ENCODE measurements around the gene GALNTL6. TPM values are rescaled to one million over a fixed set of nuclear protein-coding genes. Genes with fewer than 3 reads are reported as not detected.
"Not testable (repeated sequence)": the region's sequence is repeated elsewhere in the genome, so short reads cannot be mapped to it uniquely, and the experiment has no call there.

GALNTL6 gene
- total and polyA plus RNA-seq, 2 donors (not counting 3 experiments of a cell fraction or from before 2014, with no cell fraction given) = not detected

DNA sequence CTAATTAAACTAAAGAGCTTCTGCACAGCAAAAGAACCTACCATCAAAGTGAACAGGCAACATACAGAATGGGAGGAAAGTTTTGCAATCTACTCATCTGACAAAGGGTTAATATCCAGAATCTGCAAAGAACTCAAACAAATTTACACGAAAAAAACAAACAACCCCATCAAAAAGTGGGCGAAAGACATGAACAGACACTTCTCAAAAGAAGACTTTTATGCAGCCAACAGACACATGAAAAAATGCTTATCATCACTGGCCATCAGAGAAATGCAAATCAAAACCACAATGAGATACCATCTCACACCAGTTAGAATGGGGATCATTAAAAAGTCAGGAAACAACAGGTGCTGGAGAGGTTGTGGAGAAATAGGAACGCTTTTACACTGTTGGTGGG lies 1104.2 kb downstream of the GALNTL6 start:
- DNase-seq (ENCODE audit: low read depth, low spot score); FAIRE-seq; H3K4me1 ChIP-seq (ENCODE audit: control insufficient read depth, extremely low read depth, insufficient read depth, low read length); H3K36me3 ChIP-seq (ENCODE audit: control insufficient read depth in 2 of 2, extremely low read depth in 1 of 2, insufficient read depth in 2 of 2, low read length in 2 of 2); dilution Hi-C loops (cut with MboI; ENCODE audit: extremely low pct_ligation_motif_present, low sequenced_read_pairs); CTCF ChIA-PET; H3K4me3 ChIP-seq (replicated peaks in 1 of 3; ENCODE audit: insufficient read depth in 1 of 3, low read depth in 1 of 3, low read length in 3 of 3); intact Hi-C loops (cut with micrococcal nuclease); H3K9ac ChIP-seq (replicated peaks; ENCODE audit: extremely low read depth, insufficient read depth, low read length); H3K9me1 ChIP-seq (replicated peaks; ENCODE audit: control insufficient read depth, extremely low read depth, insufficient read depth, low read length); H2AFZ ChIP-seq (ENCODE audit: low read depth, low read length); H3K4me2 ChIP-seq (ENCODE audit: insufficient read depth, low read length); H3K9me3 ChIP-seq (replicated peaks; ENCODE audit: control insufficient read depth, insufficient read depth, low read length); POLR2A ChIA-PET; H3K27ac ChIP-seq (ENCODE audit: insufficient read depth, low read depth, low read length); H3K79me2 ChIP-seq (ENCODE audit: control insufficient read depth, insufficient read depth, low read length); BruUV-seq (replicated peaks); H4K20me1 ChIP-seq (replicated peaks; ENCODE audit: control insufficient read depth, extremely low read depth, insufficient read depth, low read length); H3K27me3 ChIP-seq (ENCODE audit: control insufficient read depth in 2 of 2, insufficient read depth in 2 of 2, low read length in 2 of 2): not testable (repeated sequence)

DNA sequence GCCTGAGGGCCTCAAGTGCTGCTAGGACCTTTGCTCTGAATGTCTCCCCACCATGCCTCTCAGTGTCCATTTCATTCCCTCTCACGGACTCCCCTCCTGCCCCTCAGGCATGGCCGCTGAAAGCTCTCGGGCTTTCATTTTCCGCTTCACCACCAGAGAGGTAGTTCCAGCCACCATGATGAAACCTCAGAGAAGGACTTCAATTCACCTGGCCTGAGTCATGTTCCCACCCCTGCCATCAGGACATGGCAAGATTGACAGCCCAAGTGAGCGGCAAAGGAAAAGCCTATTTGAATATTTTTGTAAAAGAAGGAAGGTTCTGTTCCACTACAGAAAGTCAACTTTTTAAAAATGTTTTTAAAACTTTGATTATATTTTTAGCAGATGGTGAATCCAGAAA lies 1106.1 kb downstream of the GALNTL6 start:
- Histone ChIP-seq H4K20me1 (replicated peaks; ENCODE audit: control insufficient read depth, extremely low read depth, insufficient read depth, low read length) (no peaks in the 10 kb centered on the region), H3K27me3 (ENCODE audit: control insufficient read depth in 2 of 2, insufficient read depth in 2 of 2, low read length in 2 of 2) (no peaks in the 10 kb centered on the region), H3K4me1 (ENCODE audit: control insufficient read depth, extremely low read depth, insufficient read depth, low read length) (no peaks in the 10 kb centered on the region), H3K9me1 (replicated peaks; ENCODE audit: control insufficient read depth, extremely low read depth, insufficient read depth, low read length) (no peaks in the 10 kb centered on the region), H3K9ac (replicated peaks; ENCODE audit: extremely low read depth, insufficient read depth, low read length) (no peak overlapping the region), H2AFZ (ENCODE audit: low read depth, low read length) (no peak overlapping the region), H3K9me3 (replicated peaks; ENCODE audit: control insufficient read depth, insufficient read depth, low read length) (no peaks in the 10 kb centered on the region), H3K36me3 (ENCODE audit: control insufficient read depth in 2 of 2, extremely low read depth in 1 of 2, insufficient read depth in 2 of 2, low read length in 2 of 2) (no peaks in the 10 kb centered on the region), H3K27ac (ENCODE audit: insufficient read depth, low read depth, low read length) (no peak overlapping the region), H3K4me3 (replicated peaks in 1 of 3; ENCODE audit: insufficient read depth in 1 of 3, low read depth in 1 of 3, low read length in 3 of 3) (no peak overlapping the region), H3K4me2 (ENCODE audit: insufficient read depth, low read length) (no peak overlapping the region), H3K79me2 (ENCODE audit: control insufficient read depth, insufficient read depth, low read length) (no peaks in the 10 kb centered on the region)
- FAIRE-seq = no peak
- no peak for TF ChIP-seq MYC (IDR thresholded peaks at IDR 0.05; ENCODE audit: low read depth, low read length)
- TF ChIP-seq POLR2A (IDR thresholded peaks at IDR 0.05; ENCODE audit: low read depth, low read length) = no peak
- no peak for TF ChIP-seq GATA2 (IDR thresholded peaks at IDR 0.05; ENCODE audit: insufficient read depth, insufficient read length, low read depth, low read length)
- TF ChIP-seq EZH2 (IDR thresholded peaks at IDR 0.05; ENCODE audit: borderline replicate concordance, low read depth, low read length, severe bottlenecking) = no peak
- dilution Hi-C loops (cut with MboI; ENCODE audit: extremely low pct_ligation_motif_present, low sequenced_read_pairs) = no loop called here
- BruUV-seq (replicated peaks) = no TSS peak
- intact Hi-C loops (cut with micrococcal nuclease) = no loop called here
- CTCF ChIA-PET = no interaction called here
- DNase-seq (ENCODE audit: low read depth, low spot score) = no peak
- POLR2A ChIA-PET = no interaction called here

Data from endothelial cell of umbilical vein (primary cell).